SK-N-MC (cell line): ENCODE results near the gene PTPRM.
"Not testable (repeated sequence)": the region's sequence is repeated elsewhere in the genome, so short reads cannot be mapped to it uniquely, and the experiment has no call there.

ENCODE experiments used
- DNase-seq: peaks from one replicate; pipeline ENCODE4 v3.0.0-alpha.2; 2011; ENCODE audit warnings: low read depth, low spot score
- H3K27ac ChIP-seq: fragments of 200-600 bp; sonication (generic); 2 replicates; pipeline ENCODE4 v1.5.1; 2016; ENCODE audit warnings: mixed run types
- H3K36me3 ChIP-seq: fragments of 200-600 bp; sonication (generic); 2 replicates; pipeline ENCODE4 v1.6.1; 2017; ENCODE audit warnings: antibody characterized with exemption, low read length, mixed read lengths; ENCODE audit not compliant: insufficient read depth
- H3K4me3 ChIP-seq: fragments of 200-600 bp; sonication (generic); 2 replicates; pipeline ENCODE4 v1.5.1; 2016
- H3K9ac ChIP-seq: fragments of 200-600 bp; sonication (generic); 2 replicates; pipeline ENCODE4 v1.8.0; 2017; ENCODE audit warnings: mixed run types, mixed read lengths; ENCODE audit not compliant: insufficient read length
- H3K9me3 ChIP-seq: fragments of 200-600 bp; sonication (generic); 2 replicates; pipeline ENCODE4 v1.6.1; 2017; ENCODE audit warnings: low read depth, mild to moderate bottlenecking, antibody characterized with exemption, low read length, moderate library complexity, mixed read lengths
- EZH2 ChIP-seq: fragments of 200-600 bp; sonication (generic); IDR thresholded peaks from one replicate; pipeline ENCODE4 v1.6.1; 2017; ENCODE audit warnings: antibody characterized with exemption
- FOXP2 ChIP-seq: optimal IDR thresholded peaks from 2 replicates; pipeline ENCODE3; 2011; ENCODE audit warnings: mild to moderate bottlenecking, moderate library complexity; ENCODE audit not compliant: insufficient read depth; ENCODE audit errors: extremely low read length, control extremely low read depth
- POLR2AphosphoS5 ChIP-seq: IDR thresholded peaks from 2 replicates; pipeline ENCODE4 v1.6.1; 2012; ENCODE audit warnings: mild to moderate bottlenecking, low read depth, low read length, borderline replicate concordance

PTPRM gene

DNA sequence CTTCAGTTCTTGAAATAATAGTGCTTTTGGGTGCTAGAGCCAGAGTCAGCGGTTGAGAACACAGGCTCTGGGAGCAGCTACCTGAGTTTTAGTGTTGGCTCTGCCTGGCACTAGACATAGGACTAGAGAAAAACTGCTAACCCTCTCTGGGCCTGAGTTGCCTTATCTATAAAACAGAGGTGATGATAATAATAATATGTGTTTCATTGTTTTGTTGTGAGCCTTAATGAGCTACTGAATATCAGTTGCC, 391.7 kb downstream of the PTPRM start:
- Histone ChIP-seq H3K9ac (no peak overlapping the region), H3K4me3 (no peak overlapping the region), H3K27ac (no peak overlapping the region), H3K9me3 (no peaks in the 10 kb centered on the region), H3K36me3 (no peaks in the 10 kb centered on the region)
- DNase-seq: no peak
- TF ChIP-seq EZH2: no peak
- no peak for TF ChIP-seq POLR2AphosphoS5
- no peak for TF ChIP-seq FOXP2

DNA sequence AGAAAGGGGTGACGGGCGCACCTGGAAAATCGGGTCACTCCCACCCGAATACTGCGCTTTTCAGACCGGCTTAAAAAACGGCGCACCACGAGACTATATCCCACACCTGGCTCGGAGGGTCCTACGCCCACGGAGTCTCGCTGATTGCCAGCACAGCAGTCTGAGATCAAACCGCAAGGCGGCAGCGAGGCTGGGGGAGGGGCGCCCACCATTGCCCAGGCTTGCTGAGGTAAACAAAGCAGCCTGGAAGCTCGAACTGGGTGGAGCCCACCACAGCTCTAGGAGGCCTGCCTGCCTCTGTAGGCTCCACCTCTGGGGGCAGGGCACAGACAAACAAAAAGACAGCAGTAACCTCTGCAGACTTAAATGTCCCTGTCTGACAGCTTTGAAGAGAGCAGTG, 399.6 kb downstream of the PTPRM start:
- not testable (repeated sequence) for H3K4me3 ChIP-seq, H3K36me3 ChIP-seq, H3K9ac ChIP-seq, DNase-seq, H3K9me3 ChIP-seq, H3K27ac ChIP-seq

- H3K4me3 ChIP-seq: no peak overlapping the region
- TF ChIP-seq POLR2AphosphoS5: no peak
- no peak for TF ChIP-seq EZH2
- TF ChIP-seq FOXP2: no peak
These were observed 407.2 kb downstream of the PTPRM start for GRCh38 chr18:7974200-7974874.

GRCh38 chr18:7977897-7978296, 410.8 kb downstream of the PTPRM start:
- Histone ChIP-seq H3K27ac (no peak overlapping the region), H3K4me3 (no peak overlapping the region), H3K9ac (no peak overlapping the region), H3K9me3 (no peaks in the 10 kb centered on the region), H3K36me3 (no peaks in the 10 kb centered on the region)
- no peak for DNase-seq
- TF ChIP-seq EZH2: no peak
- TF ChIP-seq POLR2AphosphoS5: no peak

More at GRCh38 chr18:7974200-7974874, 407.2 kb downstream of the PTPRM start:
- no peaks in the 10 kb centered on the region for H3K9me3 ChIP-seq
- no peak overlapping the region for H3K27ac ChIP-seq
- no peak overlapping the region for H3K9ac ChIP-seq
- H3K36me3 ChIP-seq: no peaks in the 10 kb centered on the region
- no peak for DNase-seq

DNA sequence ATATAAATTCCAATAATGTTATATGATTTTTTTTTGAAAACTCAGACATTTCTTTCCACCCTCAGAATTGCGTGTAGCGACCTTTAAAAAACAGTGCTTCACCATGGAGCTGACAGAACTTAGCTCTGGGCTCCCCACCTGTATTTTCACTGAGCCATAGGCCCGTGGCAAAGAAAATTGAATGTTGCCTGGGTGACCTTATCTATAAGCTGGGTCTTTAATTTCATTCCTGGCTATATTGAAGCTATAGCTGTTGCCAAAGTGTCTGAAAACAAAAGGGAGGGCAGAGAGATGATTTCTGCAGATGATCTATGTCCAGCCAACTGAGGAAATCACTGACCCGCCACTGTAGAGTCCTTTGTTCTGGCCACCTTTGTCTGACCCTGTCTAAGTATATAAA, 411.7 kb downstream of the PTPRM start:
- H3K9ac ChIP-seq: no peak overlapping the region
- H3K4me3 ChIP-seq: no peak overlapping the region
- no peak for DNase-seq
- no peak overlapping the region for H3K27ac ChIP-seq
- no peaks in the 10 kb centered on the region for H3K9me3 ChIP-seq
- TF ChIP-seq POLR2AphosphoS5 (no peak), FOXP2 (no peak), EZH2 (no peak)
- H3K36me3 ChIP-seq: no peaks in the 10 kb centered on the region

- DNase-seq: no peak
- H3K9me3 ChIP-seq: no peaks in the 10 kb centered on the region
- H3K36me3 ChIP-seq: no peaks in the 10 kb centered on the region
- H3K27ac ChIP-seq: no peak overlapping the region
- no peak overlapping the region for H3K9ac ChIP-seq
- TF ChIP-seq EZH2 (no peak), FOXP2 (no peak), POLR2AphosphoS5 (no peak)
- H3K4me3 ChIP-seq: no peak overlapping the region
These were observed 412.6 kb downstream of the PTPRM start for GRCh38 chr18:7979714-7980113.

DNA sequence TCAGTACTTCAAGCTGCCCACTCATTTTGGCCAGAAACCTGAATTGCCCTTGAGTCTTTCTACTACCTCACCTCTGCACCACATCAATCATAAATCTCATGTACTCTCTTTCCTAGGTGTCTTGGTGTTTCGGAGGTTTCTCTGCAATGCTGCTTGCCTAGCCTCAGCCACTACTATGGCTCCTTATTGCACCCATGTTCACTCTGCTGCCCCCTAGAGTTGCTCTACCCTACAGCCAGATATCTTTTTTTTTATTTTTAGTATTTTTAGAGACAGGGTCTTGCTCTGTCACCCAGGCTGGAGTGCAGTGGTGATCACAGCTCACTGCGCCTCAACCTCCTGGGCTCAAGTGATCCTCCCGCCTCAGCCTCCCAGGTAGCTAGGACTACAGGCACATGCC, 413.0 kb downstream of the PTPRM start:
- Histone ChIP-seq H3K9ac (no peak overlapping the region), H3K9me3 (no peaks in the 10 kb centered on the region), H3K27ac (no peak overlapping the region), H3K4me3 (no peak overlapping the region), H3K36me3 (no peaks in the 10 kb centered on the region)
- no peak for TF ChIP-seq FOXP2
- no peak for TF ChIP-seq EZH2
- no peak for TF ChIP-seq POLR2AphosphoS5
- no peak for DNase-seq

DNA sequence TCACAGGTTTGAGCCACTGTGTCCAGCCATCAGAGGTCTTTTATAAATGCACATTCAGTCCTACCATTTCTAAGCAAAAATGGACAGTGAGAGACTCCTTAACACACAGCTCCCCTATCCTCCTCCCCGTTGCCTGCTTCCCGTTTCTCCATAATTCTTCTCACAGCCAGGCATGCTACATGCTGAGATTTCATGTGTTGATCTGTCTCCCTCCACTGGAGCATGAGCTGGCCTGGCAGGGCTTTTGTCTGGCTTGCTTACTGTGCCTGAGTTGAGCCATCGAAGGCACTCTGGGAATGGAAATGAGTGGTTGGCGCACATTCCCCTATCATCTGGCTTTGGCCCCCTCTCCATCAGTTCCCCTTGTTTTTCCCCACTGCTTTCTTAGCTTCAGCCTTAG, 413.5 kb downstream of the PTPRM start:
- no peak for TF ChIP-seq EZH2
- no peak for TF ChIP-seq POLR2AphosphoS5
- no peak for TF ChIP-seq FOXP2
- no peaks in the 10 kb centered on the region for H3K36me3 ChIP-seq
- no peak for DNase-seq
- no peak overlapping the region for H3K27ac ChIP-seq
- H3K9me3 ChIP-seq: no peaks in the 10 kb centered on the region
- H3K4me3 ChIP-seq: no peak overlapping the region
- no peak overlapping the region for H3K9ac ChIP-seq

- Histone ChIP-seq H3K27ac (no peak overlapping the region), H3K36me3 (no peaks in the 10 kb centered on the region), H3K9me3 (no peaks in the 10 kb centered on the region), H3K9ac (no peak overlapping the region), H3K4me3 (no peak overlapping the region)
- TF ChIP-seq EZH2: no peak
- TF ChIP-seq FOXP2: no peak
- no peak for TF ChIP-seq POLR2AphosphoS5
- no peak for DNase-seq
These were observed 415.1 kb downstream of the PTPRM start for GRCh38 chr18:7982216-7982615.
